Limb (tissue), 2 donors: ENCODE measurements around the gene BRPF3.

Experiments
- DNase-seq, 2 donors: peaks; one replicate each; pipeline ENCODE4 v3.0.0-alpha.2; 2016; ENCODE audit errors: extremely low spot score in 2 of 2

The BRPF3 gene

GRCh38 chr6:36268478-36269275, 72.1 kb downstream of the BRPF3 start:
- DNase-seq: peak in 1 of 2 donors; percentile 55

GRCh38 chr6:36269834-36270705, 73.5 kb downstream of the BRPF3 start, which contains the start of gene PNPLA1:
Gene PNPLA1 (plus strand): TSS chr6:36270060. CDS start chr6:36270460, 400 bp downstream.
- DNase-seq: no peak

- DNase-seq: no peak
Observed at GRCh38 chr6:36272234-36272633, 75.7 kb downstream of the BRPF3 start.

GRCh38 chr6:36273067-36273466, 76.5 kb downstream of the BRPF3 start:
- no peak for DNase-seq

- no peak for DNase-seq
Observed at GRCh38 chr6:36273802-36274514, 77.4 kb downstream of the BRPF3 start.

GRCh38 chr6:36276581-36277536, 80.3 kb downstream of the BRPF3 start:
- no peak for DNase-seq

GRCh38 chr6:36277946-36278470, 81.5 kb downstream of the BRPF3 start:
- no peak for DNase-seq

GRCh38 chr6:36280467-36280866, 83.9 kb downstream of the BRPF3 start:
- DNase-seq: no peak

- no peak for DNase-seq
Observed at GRCh38 chr6:36280983-36281382, 84.4 kb downstream of the BRPF3 start.
